ENCODE results near the gene NFIX. TPM values are rescaled to one million over a fixed set of nuclear protein-coding genes. Genes with fewer than 3 reads are reported as not detected.

NFIX gene
- total RNA-seq, 1 donor from 2014 or later, result 2.6 TPM

GRCh38 chr19:13076320-13076719, 81.0 kb downstream of the NFIX start:
- peaks cover 4% of the 10 kb centered on the region for H3K27me3 Mint-ChIP-seq
- no peak overlapping the region for H3K27ac Mint-ChIP-seq
- no peak overlapping the region for H3K4me3 Mint-ChIP-seq
- ChIA-PET CTCF (no interaction called here), POLR2A (no interaction called here)
- no peaks in the 10 kb centered on the region for H3K36me3 Mint-ChIP-seq (ENCODE audit: low read depth)
- H3K4me1 Mint-ChIP-seq, result no peaks in the 10 kb centered on the region
- H3K9me3 Mint-ChIP-seq, result no peaks in the 10 kb centered on the region
- no peak for DNase-seq
- TF ChIP-seq CTCF (IDR thresholded peaks at IDR 0.05), result no peak
- intact Hi-C loops (cut with micrococcal nuclease), result no loop called here
- ATAC-seq (ENCODE audit: low read depth), result no peak

GRCh38 chr19:13076787-13077186, 81.5 kb downstream of the NFIX start:
- no peak overlapping the region for H3K4me3 Mint-ChIP-seq
- H3K4me1 Mint-ChIP-seq, result no peaks in the 10 kb centered on the region
- CTCF ChIA-PET, result no interaction called here
- peaks cover 4% of the 10 kb centered on the region for H3K27me3 Mint-ChIP-seq
- POLR2A ChIA-PET, result no interaction called here
- no peak for DNase-seq
- H3K36me3 Mint-ChIP-seq (ENCODE audit: low read depth), result no peaks in the 10 kb centered on the region
- ATAC-seq (ENCODE audit: low read depth), result no peak
- H3K27ac Mint-ChIP-seq, result no peak overlapping the region
- no peaks in the 10 kb centered on the region for H3K9me3 Mint-ChIP-seq
- intact Hi-C loops (cut with micrococcal nuclease), result no loop called here
- TF ChIP-seq CTCF (IDR thresholded peaks at IDR 0.05), result no peak

- no peak for ATAC-seq (ENCODE audit: low read depth)
- intact Hi-C loops (cut with micrococcal nuclease), result no loop called here
- no peaks in the 10 kb centered on the region for H3K9me3 Mint-ChIP-seq
- TF ChIP-seq CTCF (IDR thresholded peaks at IDR 0.05), result no peak
- H3K36me3 Mint-ChIP-seq (ENCODE audit: low read depth), result no peaks in the 10 kb centered on the region
- no peak for DNase-seq
- H3K4me3 Mint-ChIP-seq, result no peak overlapping the region
- H3K27me3 Mint-ChIP-seq, result peaks cover 3% of the 10 kb centered on the region
- no peaks in the 10 kb centered on the region for H3K4me1 Mint-ChIP-seq
- CTCF ChIA-PET, result no interaction called here
- H3K27ac Mint-ChIP-seq, result no peak overlapping the region
- POLR2A ChIA-PET, result no interaction called here
Observed at GRCh38 chr19:13077240-13077639, 82.0 kb downstream of the NFIX start.

GRCh38 chr19:13078381-13078780, 83.1 kb downstream of the NFIX start:
- Mint-ChIP-seq H3K36me3 (ENCODE audit: low read depth) (no peaks in the 10 kb centered on the region), H3K4me1 (no peaks in the 10 kb centered on the region), H3K9me3 (no peaks in the 10 kb centered on the region), H3K27me3 (peaks cover 4% of the 10 kb centered on the region), H3K27ac (no peak overlapping the region), H3K4me3 (no peak overlapping the region)
- ATAC-seq (ENCODE audit: low read depth) (no peak), DNase-seq (no peak)
- no peak for TF ChIP-seq CTCF (IDR thresholded peaks at IDR 0.05)
- intact Hi-C loops (cut with micrococcal nuclease), result no loop called here
- CTCF ChIA-PET, result no interaction called here
- POLR2A ChIA-PET, result interaction anchor here (0.6 kb wide), 2 partner anchors 127 to 1495 kb away, joined by 3 read pairs; no protein-coding TSS in a partner anchor

GRCh38 chr19:13078897-13079541, 83.7 kb downstream of the NFIX start:
- ATAC-seq (ENCODE audit: low read depth) (no peak), DNase-seq (no peak)
- no peaks in the 10 kb centered on the region for H3K9me3 Mint-ChIP-seq
- no peaks in the 10 kb centered on the region for H3K36me3 Mint-ChIP-seq (ENCODE audit: low read depth)
- no peak overlapping the region for H3K4me3 Mint-ChIP-seq
- intact Hi-C loops (cut with micrococcal nuclease), result no loop called here
- no peaks in the 10 kb centered on the region for H3K4me1 Mint-ChIP-seq
- ChIA-PET CTCF (interaction anchor here (1.1 kb wide), 1 partner anchor 18 kb away, joined by 3 read pairs; no protein-coding TSS in a partner anchor), POLR2A (interaction anchor here (0.6 kb wide), 2 partner anchors 128 to 1495 kb away, joined by 3 read pairs; no protein-coding TSS in a partner anchor)
- no peak overlapping the region for H3K27ac Mint-ChIP-seq
- no peak for TF ChIP-seq CTCF (IDR thresholded peaks at IDR 0.05)
- peaks cover 4% of the 10 kb centered on the region for H3K27me3 Mint-ChIP-seq

Measured in activated B cell treated with CpG ODN at 0.5 μM for 24 hours (primary cell).